Hippocampal formation (tissue), 2 donors: ENCODE results near the gene EHBP1.
"Not testable (repeated sequence)": the region's sequence is repeated elsewhere in the genome, so short reads cannot be mapped to it uniquely, and the experiment has no call there.

Experiments
- DNase-seq, 2 donors: peaks; one replicate each; lab custom pipeline; 2025; lab: John Stamatoyannopoulos, UW

Gene EHBP1

GRCh38 chr2:62705859-62706720, 577 bp downstream of the EHBP1 start:
- peak; percentile 36 to 74 for DNase-seq

- DNase-seq: no peak
Observed at GRCh38 chr2:62706721-62707521, 1.4 kb downstream of the EHBP1 start.

- no peak for DNase-seq
Observed at GRCh38 chr2:62708751-62709150, 3.2 kb downstream of the EHBP1 start.

GRCh38 chr2:62711832-62712494, 6.5 kb downstream of the EHBP1 start:
- DNase-seq: no peak

GRCh38 chr2:62713196-62713595, 7.7 kb downstream of the EHBP1 start:
- not testable (repeated sequence) for DNase-seq

GRCh38 chr2:62713837-62714236, 8.3 kb downstream of the EHBP1 start:
- no peak for DNase-seq

GRCh38 chr2:62716768-62717167, 11.3 kb downstream of the EHBP1 start:
- DNase-seq: no peak

- no peak for DNase-seq
Observed at GRCh38 chr2:62717503-62718081, 12.1 kb downstream of the EHBP1 start.

GRCh38 chr2:62718225-62718822, 12.8 kb downstream of the EHBP1 start:
- DNase-seq: no peak

GRCh38 chr2:62719757-62720156, 14.2 kb downstream of the EHBP1 start:
- DNase-seq: no peak

- no peak for DNase-seq
Observed at GRCh38 chr2:62722679-62723078, 17.2 kb downstream of the EHBP1 start.

GRCh38 chr2:62723253-62723652, 17.7 kb downstream of the EHBP1 start:
- no peak for DNase-seq

GRCh38 chr2:62724106-62724505, 18.6 kb downstream of the EHBP1 start:
- DNase-seq: no peak

GRCh38 chr2:62724886-62725711, 19.6 kb downstream of the EHBP1 start:
- DNase-seq: peak; percentile 4 to 49

GRCh38 chr2:62725712-62726055, 20.2 kb downstream of the EHBP1 start:
- DNase-seq: no peak

GRCh38 chr2:62727259-62727867, 21.9 kb downstream of the EHBP1 start:
- no peak for DNase-seq

GRCh38 chr2:62727876-62728566, 22.5 kb downstream of the EHBP1 start:
- DNase-seq: no peak

GRCh38 chr2:62731275-62731674, 25.8 kb downstream of the EHBP1 start:
- DNase-seq: no peak

GRCh38 chr2:62732262-62732777, 26.8 kb downstream of the EHBP1 start:
- no peak for DNase-seq

- DNase-seq: no peak
Observed at GRCh38 chr2:62733546-62733945, 28.0 kb downstream of the EHBP1 start.
